Measurements from ENCODE around the gene PHGDH.

Gene PHGDH

GRCh38 chr1:119667173-119667572, 44.6 kb upstream of the PHGDH start:
- Histone ChIP-seq H2AFZ (ENCODE audit: low read length) (no peak overlapping the region), H3K4me2 (ENCODE audit: low read depth, low read length) (no peak overlapping the region), H3K36me3 (replicated peaks; ENCODE audit: insufficient read depth, low read length) (no peaks in the 10 kb centered on the region), H3F3A (ENCODE audit: insufficient read depth, low read length) (no peaks in the 10 kb centered on the region), H3K79me2 (ENCODE audit: low read length) (no peaks in the 10 kb centered on the region), H3K4me1 (ENCODE audit: low read length) (peaks cover 9% of the 10 kb centered on the region), H3K4me3 (ENCODE audit: low read length) (no peak overlapping the region), H3K9ac (ENCODE audit: low read length) (no peak overlapping the region), H3K9me3 (replicated peaks; ENCODE audit: insufficient read depth, low read length) (no peaks in the 10 kb centered on the region), H3K27me3 (replicated peaks; ENCODE audit: insufficient read depth, low read length) (no peaks in the 10 kb centered on the region), H4K20me1 (ENCODE audit: insufficient read depth, low read length) (no peaks in the 10 kb centered on the region), H3K9me2 (replicated peaks; ENCODE audit: insufficient read depth, low read length) (no peaks in the 10 kb centered on the region), H3K27ac (ENCODE audit: low read length) (no peak overlapping the region)
- DNase-seq: no peak
- no peak for TF ChIP-seq EZH2phosphoT487 (IDR thresholded peaks at IDR 0.05; ENCODE audit: low read length)
- no peak for TF ChIP-seq EZH2 (optimal IDR thresholded peaks at IDR 0.05; ENCODE audit: low read depth, low read length)
- TF ChIP-seq, protein P1, sequence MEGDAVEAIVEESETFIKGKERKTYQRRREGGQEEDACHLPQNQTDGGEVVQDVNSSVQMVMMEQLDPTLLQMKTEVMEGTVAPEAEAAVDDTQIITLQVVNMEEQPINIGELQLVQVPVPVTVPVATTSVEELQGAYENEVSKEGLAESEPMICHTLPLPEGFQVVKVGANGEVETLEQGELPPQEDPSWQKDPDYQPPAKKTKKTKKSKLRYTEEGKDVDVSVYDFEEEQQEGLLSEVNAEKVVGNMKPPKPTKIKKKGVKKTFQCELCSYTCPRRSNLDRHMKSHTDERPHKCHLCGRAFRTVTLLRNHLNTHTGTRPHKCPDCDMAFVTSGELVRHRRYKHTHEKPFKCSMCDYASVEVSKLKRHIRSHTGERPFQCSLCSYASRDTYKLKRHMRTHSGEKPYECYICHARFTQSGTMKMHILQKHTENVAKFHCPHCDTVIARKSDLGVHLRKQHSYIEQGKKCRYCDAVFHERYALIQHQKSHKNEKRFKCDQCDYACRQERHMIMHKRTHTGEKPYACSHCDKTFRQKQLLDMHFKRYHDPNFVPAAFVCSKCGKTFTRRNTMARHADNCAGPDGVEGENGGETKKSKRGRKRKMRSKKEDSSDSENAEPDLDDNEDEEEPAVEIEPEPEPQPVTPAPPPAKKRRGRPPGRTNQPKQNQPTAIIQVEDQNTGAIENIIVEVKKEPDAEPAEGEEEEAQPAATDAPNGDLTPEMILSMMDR (IDR thresholded peaks at IDR 0.05; ENCODE audit: low read length): no peak

DNA sequence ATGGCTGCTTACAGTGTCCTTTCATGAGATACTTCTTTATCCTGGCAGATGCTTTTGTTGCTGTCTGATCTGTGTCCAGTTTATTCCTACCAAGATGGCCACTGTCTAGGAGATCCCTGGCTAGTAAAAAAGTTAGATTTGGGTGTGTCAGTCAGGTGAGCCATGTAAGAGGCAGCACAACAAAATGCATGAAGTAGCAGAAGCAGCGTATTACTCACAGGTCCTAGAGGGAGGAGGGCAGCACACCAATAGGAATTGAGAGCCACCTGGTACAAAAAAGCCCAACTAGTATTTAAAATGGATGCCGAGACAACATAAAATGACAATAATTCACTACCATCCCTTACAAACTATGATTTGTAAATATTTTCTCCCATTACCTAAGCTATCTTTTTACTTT, 40.8 kb upstream of the PHGDH start:
- Histone ChIP-seq H3K9me2 (replicated peaks; ENCODE audit: insufficient read depth, low read length) (no peaks in the 10 kb centered on the region), H4K20me1 (ENCODE audit: insufficient read depth, low read length) (no peaks in the 10 kb centered on the region)

GRCh38 chr1:119673171-119673940, 38.4 kb upstream of the PHGDH start:
- Histone ChIP-seq H3K79me2 (ENCODE audit: low read length) (no peaks in the 10 kb centered on the region), H3K27ac (ENCODE audit: low read length) (no peak overlapping the region), H3K4me1 (ENCODE audit: low read length) (peaks cover 20% of the 10 kb centered on the region), H3K4me3 (ENCODE audit: low read length) (no peak overlapping the region), H3K4me2 (ENCODE audit: low read depth, low read length) (no peak overlapping the region), H2AFZ (ENCODE audit: low read length) (no peak overlapping the region), H3K9me2 (replicated peaks; ENCODE audit: insufficient read depth, low read length) (no peaks in the 10 kb centered on the region), H3K36me3 (replicated peaks; ENCODE audit: insufficient read depth, low read length) (no peaks in the 10 kb centered on the region), H3K9me3 (replicated peaks; ENCODE audit: insufficient read depth, low read length) (no peaks in the 10 kb centered on the region), H3K27me3 (replicated peaks; ENCODE audit: insufficient read depth, low read length) (no peaks in the 10 kb centered on the region), H3F3A (ENCODE audit: insufficient read depth, low read length) (no peaks in the 10 kb centered on the region), H3K9ac (ENCODE audit: low read length) (no peak overlapping the region), H4K20me1 (ENCODE audit: insufficient read depth, low read length) (no peaks in the 10 kb centered on the region)
- no peak for TF ChIP-seq EZH2phosphoT487 (IDR thresholded peaks at IDR 0.05; ENCODE audit: low read length)
- TF ChIP-seq, protein P1 (IDR thresholded peaks at IDR 0.05; ENCODE audit: low read length): no peak
- TF ChIP-seq EZH2 (optimal IDR thresholded peaks at IDR 0.05; ENCODE audit: low read depth, low read length): no peak
- no peak for DNase-seq

More for the DNA sequence above, 40.8 kb upstream of the PHGDH start:
- H3K36me3 ChIP-seq (replicated peaks; ENCODE audit: insufficient read depth, low read length): no peaks in the 10 kb centered on the region
- H3K4me2 ChIP-seq (ENCODE audit: low read depth, low read length): no peak overlapping the region
- 0 out of 2 replicates have a peak, but pooled peaks cover 3% of the 10 kb centered on the region for H3K4me1 ChIP-seq (ENCODE audit: low read length)
- TF ChIP-seq, protein P1 (IDR thresholded peaks at IDR 0.05; ENCODE audit: low read length): no peak
- TF ChIP-seq EZH2phosphoT487 (IDR thresholded peaks at IDR 0.05; ENCODE audit: low read length) (no peak), EZH2 (optimal IDR thresholded peaks at IDR 0.05; ENCODE audit: low read depth, low read length) (no peak)
- no peak overlapping the region for H2AFZ ChIP-seq (ENCODE audit: low read length)
- no peak overlapping the region for H3K9ac ChIP-seq (ENCODE audit: low read length)
- no peak overlapping the region for H3K4me3 ChIP-seq (ENCODE audit: low read length)
- no peaks in the 10 kb centered on the region for H3K27me3 ChIP-seq (replicated peaks; ENCODE audit: insufficient read depth, low read length)
- no peaks in the 10 kb centered on the region for H3K79me2 ChIP-seq (ENCODE audit: low read length)
- H3F3A ChIP-seq (ENCODE audit: insufficient read depth, low read length): no peaks in the 10 kb centered on the region
- H3K27ac ChIP-seq (ENCODE audit: low read length): no peak overlapping the region
- no peak for DNase-seq
- H3K9me3 ChIP-seq (replicated peaks; ENCODE audit: insufficient read depth, low read length): no peaks in the 10 kb centered on the region

Data from MM.1S (cell line).